K562 (cell line): ENCODE measurements around the gene RHNO1. TPM values are rescaled to one million over a fixed set of nuclear protein-coding genes. Genes with fewer than 3 reads are reported as not detected.
A peak's percentile ranks its signal among the peaks of the same experiment; 100 is the strongest.

Experiments used
- BRD9 ChIP-seq: fragments of 450-650 bp; IDR thresholded peaks from 2 replicates; pipeline ENCODE4 v1.6.1; 2018; ENCODE audit warnings: low read depth; ENCODE audit not compliant: partially characterized antibody
- CREB3L1 ChIP-seq: fragments of 450-650 bp; IDR thresholded peaks from 2 replicates; pipeline ENCODE4 v1.6.1; 2014; ENCODE audit warnings: low read depth, mild to moderate bottlenecking, moderate library complexity, borderline replicate concordance
- GABPA ChIP-seq: fragments of 200-800 bp; sonication (Bioruptor generic); conservative IDR thresholded peaks from 2 replicates; pipeline ENCODE4 v1.6.1; 2016; ENCODE audit warnings: low read depth, missing genetic modification characterization, missing compliant biosample characterization
- GATA2 ChIP-seq: sonication (generic); formaldehyde crosslinking; IDR thresholded peaks from 2 replicates; pipeline ENCODE4 v1.4.0; 2020; ENCODE audit warnings: mild to moderate bottlenecking, missing genetic modification reagents
- HCFC1 ChIP-seq: IDR thresholded peaks from 2 replicates; pipeline ENCODE4 v1.6.1; 2012; ENCODE audit warnings: low read depth, low read length, improper control_type of control experiment
- IRF1 ChIP-seq: sonication (generic); formaldehyde crosslinking; IDR thresholded peaks from 2 replicates; pipeline ENCODE4 v1.8.0; 2022; ENCODE audit warnings: missing genetic modification reagents, mild to moderate bottlenecking, borderline replicate concordance
- MEIS2 ChIP-seq: fragments of 450-650 bp; IDR thresholded peaks from 2 replicates; pipeline ENCODE4 v1.6.1; 2014; ENCODE audit warnings: mild to moderate bottlenecking; ENCODE audit not compliant: partially characterized antibody
- PCBP1 ChIP-seq: fragments of 200-400 bp; formaldehyde crosslinking; IDR thresholded peaks from 2 replicates; pipeline ENCODE4 v1.6.1; 2018; ENCODE audit warnings: mild to moderate bottlenecking, low read depth, low read length; ENCODE audit not compliant: poor library complexity, severe bottlenecking
- PHB ChIP-seq: fragments of 250-450 bp; sonication (Bioruptor Pico); IDR thresholded peaks from 2 replicates; pipeline ENCODE4 v1.5.0; 2021
- PTTG1 ChIP-seq: fragments of 450-650 bp; IDR thresholded peaks from 2 replicates; pipeline ENCODE4 v1.6.1; 2016; ENCODE audit warnings: low read depth, mild to moderate bottlenecking, missing genetic modification characterization, missing compliant biosample characterization
- SIN3B ChIP-seq: fragments of 450-650 bp; IDR thresholded peaks from 2 replicates; pipeline ENCODE4 v1.6.1; 2017; ENCODE audit warnings: low read depth, mild to moderate bottlenecking, moderate library complexity
- TCF15 ChIP-seq: fragments of 250-450 bp; sonication (Bioruptor Pico); IDR thresholded peaks from 2 replicates; pipeline ENCODE4 v1.8.0; 2022; ENCODE audit warnings: moderate library complexity, mild to moderate bottlenecking, inconsistent platforms
- TFE3 ChIP-seq: fragments of 450-650 bp; formaldehyde crosslinking; IDR thresholded peaks from 2 replicates; pipeline ENCODE4 v1.4.0; 2020; ENCODE audit warnings: mild to moderate bottlenecking, mixed read lengths
- XRCC4 ChIP-seq: IDR thresholded peaks from one replicate; pipeline ENCODE4 v1.6.1; 2011; ENCODE audit not compliant: insufficient read depth, insufficient read length; ENCODE audit errors: extremely low read depth
- ZFP30 ChIP-seq: fragments of 250-450 bp; sonication (Bioruptor Pico); IDR thresholded peaks from 2 replicates; pipeline ENCODE4 v1.8.0; 2022; ENCODE audit warnings: moderate library complexity, mild to moderate bottlenecking, inconsistent platforms, borderline replicate concordance
- ZNF143 ChIP-seq: sonication (generic); formaldehyde crosslinking; IDR thresholded peaks from 2 replicates; pipeline ENCODE4 v1.9.0; 2022; ENCODE audit warnings: mild to moderate bottlenecking, missing genetic modification reagents
- ZNF239 ChIP-seq: fragments of 250-450 bp; sonication (Bioruptor Pico); IDR thresholded peaks from 2 replicates; pipeline ENCODE4 v1.4.0; 2020; ENCODE audit warnings: mild to moderate bottlenecking
- ZZZ3 ChIP-seq: fragments of 450-650 bp; IDR thresholded peaks from 2 replicates; pipeline ENCODE4 v1.6.1; 2016; ENCODE audit warnings: antibody characterized with exemption, mild to moderate bottlenecking, moderate library complexity
- polyA plus RNA-seq, 8 experiments: library from polyadenylated mRNA; depleted of rRNA in 4 of 8; stranded (reverse) in 5 of 8; unstranded in 3 of 8; fragments of >200 nt; fragmentation: Nextera tagmentation in 2 of 8; fragmentation: Illumina TruSeq in 1 of 8; extraction: Ambion mirVana in 2 of 8; extraction: Trizol in 1 of 8; gene quantifications; 2 replicates each; pipeline versions ENCODE4 v1.2.1 to v1.2.3, GENCODE V29; 2011 to 2014; ENCODE audit warnings: inconsistent platforms in 1 of 8, missing spikeins in 1 of 8
- total RNA-seq, 7 experiments: library from RNA; depleted of rRNA in 6 of 7; stranded (reverse); fragments of >200 nt in 6 of 7; fragmentation: Illumina TruSeq in 2 of 7; extraction: Trizol in 2 of 7; gene quantifications; 2 replicates each; pipeline versions ENCODE4 v1.2.1 to v1.2.3, GENCODE V29; 2011 to 2021; ENCODE audit warnings: low replicate concordance in 1 of 7
- TF ChIP-seq, protein P1 (sequence below): sonication (generic); formaldehyde crosslinking; IDR thresholded peaks from 2 replicates; pipeline ENCODE4 v1.8.1; 2023; ENCODE audit warnings: mild to moderate bottlenecking, missing genetic modification reagents
- TF ChIP-seq, protein P2 (sequence below), 3 experiments: fragments of 200-800 bp in 1 of 3; sonication (Bioruptor generic) in 1 of 3; sonication (generic) in 1 of 3; formaldehyde crosslinking in 1 of 3; IDR thresholded peaks; 2 replicates each; pipeline versions ENCODE4 v1.6.1 to v1.8.0; 2016 to 2022; ENCODE audit warnings: mild to moderate bottlenecking in 2 of 3, missing compliant biosample characterization in 2 of 3, missing genetic modification characterization in 2 of 3, missing genetic modification reagents in 1 of 3

The RHNO1 gene
- total and polyA plus RNA-seq, 9 of the 15 experiments (the other 6 are each of a cell fraction or from before 2014, with no cell fraction given) = 20.8 to 62.7 (median 28.8) TPM

GRCh38 chr12:2876431-2877046 is 484 bp upstream of the RHNO1 start (continued):
- TF ChIP-seq, protein P1, sequence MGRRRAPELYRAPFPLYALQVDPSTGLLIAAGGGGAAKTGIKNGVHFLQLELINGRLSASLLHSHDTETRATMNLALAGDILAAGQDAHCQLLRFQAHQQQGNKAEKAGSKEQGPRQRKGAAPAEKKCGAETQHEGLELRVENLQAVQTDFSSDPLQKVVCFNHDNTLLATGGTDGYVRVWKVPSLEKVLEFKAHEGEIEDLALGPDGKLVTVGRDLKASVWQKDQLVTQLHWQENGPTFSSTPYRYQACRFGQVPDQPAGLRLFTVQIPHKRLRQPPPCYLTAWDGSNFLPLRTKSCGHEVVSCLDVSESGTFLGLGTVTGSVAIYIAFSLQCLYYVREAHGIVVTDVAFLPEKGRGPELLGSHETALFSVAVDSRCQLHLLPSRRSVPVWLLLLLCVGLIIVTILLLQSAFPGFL (CRISPR knock-in tag) = no peak
- TF ChIP-seq MEIS2 = no peak
- no peak for TF ChIP-seq SIN3B
- TF ChIP-seq, protein P2, sequence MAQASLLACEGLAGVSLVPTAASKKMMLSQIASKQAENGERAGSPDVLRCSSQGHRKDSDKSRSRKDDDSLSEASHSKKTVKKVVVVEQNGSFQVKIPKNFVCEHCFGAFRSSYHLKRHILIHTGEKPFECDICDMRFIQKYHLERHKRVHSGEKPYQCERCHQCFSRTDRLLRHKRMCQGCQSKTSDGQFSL (CRISPR knock-in tag; IDR thresholded peaks at IDR 0.05) = no peak
- TF ChIP-seq, protein P2 (tag; IDR thresholded peaks at IDR 0.05) = peak in 1 of 2 experiments; percentile 48; a peak in 1 of 4 replicates
- TF ChIP-seq PTTG1 (tag) = no peak
- TF ChIP-seq TFE3 = no peak
- no peak for TF ChIP-seq ZNF143
- TF ChIP-seq TCF15 (CRISPR knock-in tag) = no peak
- TF ChIP-seq GATA2 (CRISPR knock-in tag) = no peak
- TF ChIP-seq CREB3L1 = no peak
- no peak for TF ChIP-seq PHB (CRISPR knock-in tag)
- TF ChIP-seq BRD9 = no peak
- TF ChIP-seq ZFP30 = no peak
- no peak for TF ChIP-seq GABPA
- 0 out of 2 replicates have a peak, but pooled peaks have one; percentile 12 for TF ChIP-seq HCFC1
- no peak for TF ChIP-seq XRCC4
- no peak for TF ChIP-seq ZZZ3
- no peak for TF ChIP-seq IRF1 (CRISPR knock-in tag)
- TF ChIP-seq PCBP1 = no peak
- no peak for TF ChIP-seq ZNF239 (CRISPR knock-in tag)
